Panc1 (cell line): ENCODE results near the gene MYBBP1A.

Source experiments
- CTCF ChIP-seq: fragments of 450-650 bp; IDR thresholded peaks from 2 replicates; pipeline ENCODE4 v1.5.1; 2017; ENCODE audit warnings: mild to moderate bottlenecking
- POLR2AphosphoS5 ChIP-seq: IDR thresholded peaks from 2 replicates; pipeline ENCODE4 v1.6.1; 2012; ENCODE audit warnings: mild to moderate bottlenecking, low read depth, low read length, moderate library complexity
- REST ChIP-seq, 2 experiments: IDR thresholded peaks; 2 replicates each; pipeline ENCODE4 v1.6.1; 2011 to 2012; ENCODE audit warnings: low read depth in 2 of 2, control low read depth in 1 of 2, low read length in 1 of 2, mild to moderate bottlenecking in 1 of 2, moderate library complexity in 1 of 2; ENCODE audit not compliant: insufficient read depth in 1 of 2
- SIN3A ChIP-seq: IDR thresholded peaks from 2 replicates; pipeline ENCODE4 v1.6.1; 2012; ENCODE audit warnings: low read depth, mild to moderate bottlenecking, low read length, moderate library complexity, borderline replicate concordance; ENCODE audit not compliant: insufficient read depth
- TCF7L2 ChIP-seq: IDR thresholded peaks from 2 replicates; pipeline ENCODE4 v1.6.1; 2011; ENCODE audit warnings: mild to moderate bottlenecking, low read depth, low read length, inconsistent platforms

GRCh38 chr17:4582101-4582501, 26.9 kb upstream of the MYBBP1A start:
- TF ChIP-seq CTCF (no peak), POLR2AphosphoS5 (no peak), SIN3A (no peak), REST (IDR thresholded peaks at IDR 0.05; ENCODE audit: insufficient read depth in 1 of 2, low read depth in 2 of 2, low read length in 1 of 2) (no peak), TCF7L2 (no peak)
